Measurements from ENCODE around the gene RPL21.

The RPL21 gene

GRCh38 chr13:27280009-27280656 lies 28.8 kb downstream of the RPL21 start:
- no peaks in the 10 kb centered on the region for H3K36me3 ChIP-seq (ENCODE audit: low read length)
- no peaks in the 10 kb centered on the region for H3F3A ChIP-seq (ENCODE audit: insufficient read depth)
- H3K4me3 ChIP-seq (ENCODE audit: insufficient read depth, low read length, poor library complexity, severe bottlenecking) = no peak overlapping the region
- no peaks in the 10 kb centered on the region for H3K9me3 ChIP-seq (ENCODE audit: insufficient read depth, low read length)
- H3K27ac ChIP-seq (ENCODE audit: low read depth, low read length) = no peak overlapping the region
- H2AFZ ChIP-seq (ENCODE audit: low read depth, low read length, severe bottlenecking) = no peak overlapping the region
- H4K20me1 ChIP-seq (ENCODE audit: low read depth, low read length) = no peaks in the 10 kb centered on the region
- no peaks in the 10 kb centered on the region for H3K27me3 ChIP-seq (ENCODE audit: low read length)
- no peaks in the 10 kb centered on the region for H3K79me2 ChIP-seq (ENCODE audit: insufficient read depth, low read length)
- no peak overlapping the region for H3K9ac ChIP-seq (ENCODE audit: low read length)
- no peak for TF ChIP-seq CTCF (IDR thresholded peaks at IDR 0.05; ENCODE audit: insufficient read depth, low read length, poor library complexity, severe bottlenecking)
- TF ChIP-seq EZH2phosphoT487 (conservative IDR thresholded peaks at IDR 0.05; ENCODE audit: low read length) = no peak
- H3K9me2 ChIP-seq (replicated peaks; ENCODE audit: insufficient read depth, low read length) = no peaks in the 10 kb centered on the region
- H3K4me2 ChIP-seq (ENCODE audit: low read depth, low read length, poor library complexity, severe bottlenecking) = no peak overlapping the region

- Histone ChIP-seq H3F3A (ENCODE audit: insufficient read depth) (no peaks in the 10 kb centered on the region), H3K27me3 (ENCODE audit: low read length) (no peaks in the 10 kb centered on the region), H4K20me1 (ENCODE audit: low read depth, low read length) (no peaks in the 10 kb centered on the region), H2AFZ (ENCODE audit: low read depth, low read length, severe bottlenecking) (no peak overlapping the region), H3K4me2 (ENCODE audit: low read depth, low read length, poor library complexity, severe bottlenecking) (no peak overlapping the region), H3K9me3 (ENCODE audit: insufficient read depth, low read length) (no peaks in the 10 kb centered on the region), H3K9ac (ENCODE audit: low read length) (no peak overlapping the region), H3K36me3 (ENCODE audit: low read length) (no peaks in the 10 kb centered on the region), H3K9me2 (replicated peaks; ENCODE audit: insufficient read depth, low read length) (no peaks in the 10 kb centered on the region), H3K4me3 (ENCODE audit: insufficient read depth, low read length, poor library complexity, severe bottlenecking) (no peak overlapping the region), H3K27ac (ENCODE audit: low read depth, low read length) (no peak overlapping the region), H3K79me2 (ENCODE audit: insufficient read depth, low read length) (no peaks in the 10 kb centered on the region)
- TF ChIP-seq CTCF (IDR thresholded peaks at IDR 0.05; ENCODE audit: insufficient read depth, low read length, poor library complexity, severe bottlenecking) (no peak), EZH2phosphoT487 (conservative IDR thresholded peaks at IDR 0.05; ENCODE audit: low read length) (no peak)
Observed at GRCh38 chr13:27280841-27281240, 29.5 kb downstream of the RPL21 start.

GRCh38 chr13:27281420-27281819 lies 30.1 kb downstream of the RPL21 start:
- H3K9me2 ChIP-seq (replicated peaks; ENCODE audit: insufficient read depth, low read length) = no peaks in the 10 kb centered on the region
- H3K27me3 ChIP-seq (ENCODE audit: low read length) = no peaks in the 10 kb centered on the region
- TF ChIP-seq EZH2phosphoT487 (conservative IDR thresholded peaks at IDR 0.05; ENCODE audit: low read length) (no peak), CTCF (IDR thresholded peaks at IDR 0.05; ENCODE audit: insufficient read depth, low read length, poor library complexity, severe bottlenecking) (no peak)
- no peaks in the 10 kb centered on the region for H3K36me3 ChIP-seq (ENCODE audit: low read length)
- H2AFZ ChIP-seq (ENCODE audit: low read depth, low read length, severe bottlenecking) = no peak overlapping the region
- H3K4me3 ChIP-seq (ENCODE audit: insufficient read depth, low read length, poor library complexity, severe bottlenecking) = no peak overlapping the region
- no peaks in the 10 kb centered on the region for H3F3A ChIP-seq (ENCODE audit: insufficient read depth)
- H3K27ac ChIP-seq (ENCODE audit: low read depth, low read length) = no peak overlapping the region
- H3K79me2 ChIP-seq (ENCODE audit: insufficient read depth, low read length) = no peaks in the 10 kb centered on the region
- H3K4me2 ChIP-seq (ENCODE audit: low read depth, low read length, poor library complexity, severe bottlenecking) = no peak overlapping the region
- H3K9me3 ChIP-seq (ENCODE audit: insufficient read depth, low read length) = no peaks in the 10 kb centered on the region
- no peak overlapping the region for H3K9ac ChIP-seq (ENCODE audit: low read length)
- no peaks in the 10 kb centered on the region for H4K20me1 ChIP-seq (ENCODE audit: low read depth, low read length)

Measured in SU-DHL-6 (cell line).